ENCODE results near the gene CYP2S1. TPM values are rescaled to one million over a fixed set of nuclear protein-coding genes. Genes with fewer than 3 reads are reported as not detected.

Gene CYP2S1
- total RNA-seq, 1 donor from 2014 or later, result 0.34 TPM

DNA sequence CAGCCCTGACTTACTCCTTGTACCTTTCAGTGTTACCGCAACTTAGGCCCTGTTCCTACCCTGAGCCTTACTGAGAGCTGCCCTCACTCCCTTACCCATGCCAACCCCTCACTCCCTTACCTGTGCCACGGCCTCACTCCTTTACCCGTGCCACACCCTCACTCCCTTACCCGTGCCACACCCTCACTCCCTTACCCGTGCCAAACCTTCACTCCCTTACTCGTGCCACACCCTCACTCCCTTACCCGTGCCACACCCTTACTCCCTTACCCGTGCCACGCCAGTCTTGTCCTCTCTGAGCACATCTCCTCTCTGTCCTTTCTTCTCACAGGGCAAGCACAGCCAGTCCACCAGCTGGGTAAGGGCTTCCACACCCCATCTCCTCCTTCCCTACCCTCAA is 46.3 kb downstream of the CYP2S1 start:
- Mint-ChIP-seq H3K4me1 (ENCODE audit: low read depth) (no peaks in the 10 kb centered on the region), H3K27ac (no peak overlapping the region), H3K27me3 (ENCODE audit: low read depth) (peaks cover 8% of the 10 kb centered on the region), H3K4me3 (ENCODE audit: low read depth) (no peak overlapping the region), H3K36me3 (ENCODE audit: low read depth) (no peaks in the 10 kb centered on the region), H3K9me3 (no peaks in the 10 kb centered on the region)
- intact Hi-C loops (cut with micrococcal nuclease), result no loop called here
- DNase-seq (ENCODE audit: low spot score), result no peak

- peaks cover 8% of the 10 kb centered on the region for H3K27me3 Mint-ChIP-seq (ENCODE audit: low read depth)
- no peak overlapping the region for H3K27ac Mint-ChIP-seq
- DNase-seq (ENCODE audit: low spot score), result no peak
- H3K36me3 Mint-ChIP-seq (ENCODE audit: low read depth), result no peaks in the 10 kb centered on the region
- no peak overlapping the region for H3K4me3 Mint-ChIP-seq (ENCODE audit: low read depth)
- intact Hi-C loops (cut with micrococcal nuclease), result no loop called here
- no peaks in the 10 kb centered on the region for H3K9me3 Mint-ChIP-seq
- no peaks in the 10 kb centered on the region for H3K4me1 Mint-ChIP-seq (ENCODE audit: low read depth)
Observed at GRCh38 chr19:41239961-41240574, 47.0 kb downstream of the CYP2S1 start.

GRCh38 chr19:41241859-41242258 is 48.8 kb downstream of the CYP2S1 start:
- Mint-ChIP-seq H3K27me3 (ENCODE audit: low read depth) (peaks cover 8% of the 10 kb centered on the region), H3K9me3 (no peaks in the 10 kb centered on the region), H3K36me3 (ENCODE audit: low read depth) (no peaks in the 10 kb centered on the region), H3K4me3 (ENCODE audit: low read depth) (no peak overlapping the region), H3K27ac (no peak overlapping the region), H3K4me1 (ENCODE audit: low read depth) (no peaks in the 10 kb centered on the region)
- no peak for DNase-seq (ENCODE audit: low spot score)
- intact Hi-C loops (cut with micrococcal nuclease), result no loop called here

DNA sequence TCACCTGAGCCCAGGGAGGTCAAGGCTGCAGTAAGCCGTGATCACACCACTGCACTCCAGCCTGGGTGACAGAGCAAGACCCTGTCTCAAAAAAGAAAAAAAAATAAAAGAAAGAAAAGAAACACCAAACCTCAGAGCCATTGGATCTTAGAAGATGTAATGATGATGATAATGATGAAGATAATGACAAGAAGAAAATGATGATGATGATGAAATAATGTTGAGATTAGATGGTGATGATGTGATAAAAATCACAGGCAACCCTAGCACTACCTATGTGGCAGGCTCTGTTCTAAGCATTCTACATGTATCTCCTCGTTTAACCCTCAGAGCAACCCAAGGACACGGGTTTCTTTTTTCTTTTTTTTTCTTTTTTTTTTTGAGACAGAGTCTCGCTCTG is 51.1 kb downstream of the CYP2S1 start:
- Mint-ChIP-seq H3K36me3 (ENCODE audit: low read depth) (no peaks in the 10 kb centered on the region), H3K9me3 (no peaks in the 10 kb centered on the region)

DNA sequence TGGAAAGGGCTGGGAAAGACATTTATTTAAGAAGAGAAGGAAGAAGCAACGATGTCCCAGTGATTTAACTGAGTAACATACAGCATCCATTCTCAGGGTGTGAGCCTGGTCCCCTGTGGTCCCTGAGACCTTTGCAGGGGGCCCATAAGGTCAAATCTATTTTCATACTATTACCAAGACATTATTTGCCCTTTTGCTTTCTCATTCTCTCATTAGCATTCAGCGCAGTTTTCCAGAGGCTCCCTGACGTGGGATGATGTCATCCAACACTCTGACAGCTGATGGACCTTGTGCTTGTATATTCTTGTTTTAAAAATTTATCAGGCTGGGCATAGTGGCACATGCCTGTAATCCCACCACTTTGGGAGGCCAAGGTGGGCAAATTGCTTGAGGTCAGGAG is 52.8 kb downstream of the CYP2S1 start:
- intact Hi-C loops (cut with micrococcal nuclease), result no loop called here
- no peak overlapping the region for H3K27ac Mint-ChIP-seq
- H3K4me3 Mint-ChIP-seq (ENCODE audit: low read depth), result no peak overlapping the region
- H3K9me3 Mint-ChIP-seq, result no peaks in the 10 kb centered on the region
- H3K4me1 Mint-ChIP-seq (ENCODE audit: low read depth), result no peaks in the 10 kb centered on the region
- DNase-seq (ENCODE audit: low spot score), result no peak
- H3K27me3 Mint-ChIP-seq (ENCODE audit: low read depth), result no peaks in the 10 kb centered on the region
- H3K36me3 Mint-ChIP-seq (ENCODE audit: low read depth), result no peaks in the 10 kb centered on the region

More for the DNA sequence above, 51.1 kb downstream of the CYP2S1 start:
- Mint-ChIP-seq H3K27ac (no peak overlapping the region), H3K4me1 (ENCODE audit: low read depth) (no peaks in the 10 kb centered on the region), H3K4me3 (ENCODE audit: low read depth) (no peak overlapping the region), H3K27me3 (ENCODE audit: low read depth) (peaks cover 8% of the 10 kb centered on the region)
- intact Hi-C loops (cut with micrococcal nuclease), result no loop called here
- DNase-seq (ENCODE audit: low spot score), result no peak

- H3K4me1 Mint-ChIP-seq (ENCODE audit: low read depth), result no peaks in the 10 kb centered on the region
- no peaks in the 10 kb centered on the region for H3K36me3 Mint-ChIP-seq (ENCODE audit: low read depth)
- H3K27me3 Mint-ChIP-seq (ENCODE audit: low read depth), result peaks cover 7% of the 10 kb centered on the region
- no peak for DNase-seq (ENCODE audit: low spot score)
- H3K27ac Mint-ChIP-seq, result no peak overlapping the region
- H3K4me3 Mint-ChIP-seq (ENCODE audit: low read depth), result no peak overlapping the region
- H3K9me3 Mint-ChIP-seq, result no peaks in the 10 kb centered on the region
- intact Hi-C loops (cut with micrococcal nuclease), result no loop called here
Observed at GRCh38 chr19:41248895-41249294, 55.9 kb downstream of the CYP2S1 start.

- Mint-ChIP-seq H3K4me1 (ENCODE audit: low read depth) (no peaks in the 10 kb centered on the region), H3K9me3 (no peaks in the 10 kb centered on the region), H3K27ac (no peak overlapping the region), H3K36me3 (ENCODE audit: low read depth) (no peaks in the 10 kb centered on the region), H3K27me3 (ENCODE audit: low read depth) (peaks cover 7% of the 10 kb centered on the region), H3K4me3 (ENCODE audit: low read depth) (no peak overlapping the region)
- DNase-seq (ENCODE audit: low spot score), result no peak
- intact Hi-C loops (cut with micrococcal nuclease), result no loop called here
Observed at GRCh38 chr19:41249707-41250423, 56.8 kb downstream of the CYP2S1 start.

- intact Hi-C loops (cut with micrococcal nuclease), result no loop called here
- Mint-ChIP-seq H3K36me3 (ENCODE audit: low read depth) (no peaks in the 10 kb centered on the region), H3K9me3 (no peaks in the 10 kb centered on the region), H3K27me3 (ENCODE audit: low read depth) (peaks cover 16% of the 10 kb centered on the region), H3K4me3 (ENCODE audit: low read depth) (no peak overlapping the region), H3K27ac (no peak overlapping the region), H3K4me1 (ENCODE audit: low read depth) (no peaks in the 10 kb centered on the region)
- no peak for DNase-seq (ENCODE audit: low spot score)
Observed at GRCh38 chr19:41253660-41254059, 60.6 kb downstream of the CYP2S1 start.

DNA sequence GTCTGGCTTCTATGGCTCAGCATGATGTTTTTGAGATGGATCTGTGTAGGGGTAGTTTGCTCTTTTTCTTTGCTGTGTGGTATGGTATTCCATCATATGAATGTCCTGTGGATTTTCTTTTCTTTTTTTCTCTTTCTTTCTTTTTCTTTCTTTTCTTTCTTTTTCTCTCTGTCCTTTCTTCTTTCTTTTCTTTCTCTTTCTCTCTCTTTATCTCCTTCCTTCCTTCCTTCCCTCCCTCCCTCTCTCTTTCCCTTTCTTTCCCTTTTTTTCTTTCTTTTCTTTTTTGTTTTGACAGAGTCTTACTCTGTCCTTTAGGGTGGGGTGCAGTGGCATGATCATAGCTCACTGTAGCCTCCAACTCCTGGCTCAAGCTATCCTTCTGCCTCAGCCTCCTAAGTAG is 62.2 kb downstream of the CYP2S1 start:
- Mint-ChIP-seq H3K36me3 (ENCODE audit: low read depth) (no peaks in the 10 kb centered on the region), H3K4me1 (ENCODE audit: low read depth) (no peaks in the 10 kb centered on the region), H3K4me3 (ENCODE audit: low read depth) (no peak overlapping the region), H3K27ac (no peak overlapping the region), H3K9me3 (no peaks in the 10 kb centered on the region), H3K27me3 (ENCODE audit: low read depth) (peaks cover 16% of the 10 kb centered on the region)
- DNase-seq (ENCODE audit: low spot score), result no peak
- intact Hi-C loops (cut with micrococcal nuclease), result no loop called here

Other genes starting within 250 kb of the CYP2S1 start
- gene CYP2B6, start 201.9 kb upstream of the CYP2S1 start, total RNA-seq, result not detected in 2 replicates
- gene CYP2A13, start 104.8 kb upstream of the CYP2S1 start, total RNA-seq, result not detected in 2 replicates
- not detected in 2 replicates for gene CYP2F1, start 78.8 kb upstream of the CYP2S1 start, total RNA-seq
- 0.21 and 0.50 TPM in 2 replicates for gene AXL, start 26.0 kb downstream of the CYP2S1 start, total RNA-seq
- gene HNRNPUL1, start 71.2 kb downstream of the CYP2S1 start, total RNA-seq, result 283 and 294 TPM in 2 replicates
- 33.5 and 34.4 TPM in 2 replicates for gene CCDC97, start 117.0 kb downstream of the CYP2S1 start, total RNA-seq
- gene TGFB1, start 160.7 kb downstream of the CYP2S1 start, total RNA-seq, result 125 and 126 TPM in 2 replicates
- 6.2 TPM in 2 replicates for gene B9D2, start 170.9 kb downstream of the CYP2S1 start, total RNA-seq
- 4.2 and 4.8 TPM in 2 replicates for gene TMEM91, start 183.3 kb downstream of the CYP2S1 start, total RNA-seq
- 50.4 and 54.3 TPM in 2 replicates for gene EXOSC5, start 204.1 kb downstream of the CYP2S1 start, total RNA-seq
- gene BCKDHA, start 204.6 kb downstream of the CYP2S1 start, total RNA-seq, result 18.9 and 20.5 TPM in 2 replicates
- gene B3GNT8, start 234.2 kb downstream of the CYP2S1 start, total RNA-seq, result 0.96 and 0.97 TPM in 2 replicates
- gene DMAC2, start 246.7 kb downstream of the CYP2S1 start, total RNA-seq, result 58.3 and 60.8 TPM in 2 replicates
- gene ERICH4, start 249.9 kb downstream of the CYP2S1 start, total RNA-seq, result not detected in 2 replicates